Effector CD8-positive, alpha-beta T cell (primary cell): ENCODE data around the gene HPX.

Source experiments
- DNase-seq: peaks from one replicate; lab custom pipeline; 2025; lab: John Stamatoyannopoulos, UW

The HPX gene

GRCh38 chr11:6459099-6459450, 18.3 kb upstream of the HPX start:
- no peak for DNase-seq

- DNase-seq: no peak
Measured at GRCh38 chr11:6458352-6459098, 17.7 kb upstream of the HPX start.

GRCh38 chr11:6457581-6458320, 17.0 kb upstream of the HPX start:
- DNase-seq: no peak

- no peak for DNase-seq
Measured at GRCh38 chr11:6456361-6457073, 15.7 kb upstream of the HPX start.

GRCh38 chr11:6455070-6455469, 14.3 kb upstream of the HPX start:
- DNase-seq: no peak

- no peak for DNase-seq
Measured at GRCh38 chr11:6453152-6453551, 12.4 kb upstream of the HPX start.

GRCh38 chr11:6452219-6452618, 11.4 kb upstream of the HPX start:
- no peak for DNase-seq

GRCh38 chr11:6448574-6448973, 7.8 kb upstream of the HPX start:
- no peak for DNase-seq

GRCh38 chr11:6443269-6444003, 2.6 kb upstream of the HPX start:
- peak; percentile 41 for DNase-seq

- DNase-seq: no peak
Measured at GRCh38 chr11:6442441-6442840, 1.7 kb upstream of the HPX start.

- DNase-seq: peak; percentile 15
Measured at GRCh38 chr11:6438979-6439571, 1.7 kb downstream of the HPX start.

GRCh38 chr11:6437993-6438392, 2.8 kb downstream of the HPX start:
- DNase-seq: no peak

GRCh38 chr11:6437423-6437822, 3.4 kb downstream of the HPX start:
- DNase-seq: no peak

GRCh38 chr11:6433998-6434660, 6.7 kb downstream of the HPX start:
- no peak for DNase-seq

GRCh38 chr11:6431861-6432260, 8.9 kb downstream of the HPX start:
- no peak for DNase-seq

- DNase-seq: no peak
Measured at GRCh38 chr11:6427516-6427915, 13.3 kb downstream of the HPX start.

GRCh38 chr11:6420677-6421076, 20.1 kb downstream of the HPX start:
- DNase-seq: no peak

- DNase-seq: peak; percentile 52
Measured at GRCh38 chr11:6419009-6419631, 21.7 kb downstream of the HPX start, which contains the start of gene APBB1. APBB1 (minus strand) TSS chr11:6419094; CDS start chr11:6411347, 7,747 bp downstream.

GRCh38 chr11:6418557-6419008, 22.2 kb downstream of the HPX start:
- no peak for DNase-seq

- DNase-seq: no peak
Measured at GRCh38 chr11:6417907-6418556, 22.8 kb downstream of the HPX start.
